ENCODE measurements around the gene TUT1. TPM values are rescaled to one million over a fixed set of nuclear protein-coding genes. Genes with fewer than 3 reads are reported as not detected.

The TUT1 gene
- total RNA-seq, 1 experiment from 2014 or later, result 20.7 TPM

- Mint-ChIP-seq H3K36me3 (ENCODE audit: insufficient read depth in 1 of 3, low read depth in 3 of 3) (peaks cover 0 to 18% (median 7%) of the 10 kb centered on the region in 3 experiments; a peak in 5 of 7 replicates), H3K27ac (peak overlapping the region; percentile 4 to 27 (median 10); a peak in 3 of 7 replicates), H3K27me3 (ENCODE audit: low read depth) (peaks cover 4% of the 10 kb centered on the region), H3K4me1 (peaks cover 24 to 42% of the 10 kb centered on the region in 2 experiments), H3K4me3 (peak overlapping the region; percentile 85 to 86), H3K9me3 (no peaks in the 10 kb centered on the region)
- no peaks in the 10 kb centered on the region for H3K79me1 ChIP-seq (ENCODE audit: insufficient read depth, low read depth, low read length, poor library complexity, severe bottlenecking)
- H3K27ac ChIP-seq (ENCODE audit: insufficient read length, low read depth, low read length), result no peak overlapping the region
- H3K56ac ChIP-seq (ENCODE audit: insufficient read length, low read depth, low read length), result no peak overlapping the region
- TF ChIP-seq CTCF (conservative IDR thresholded peaks at IDR 0.05), result no peak
- H3K4ac ChIP-seq (ENCODE audit: low read depth, low read length), result no peak overlapping the region
- no peak overlapping the region for H2BK20ac ChIP-seq (ENCODE audit: low read depth, low read length, poor library complexity, severe bottlenecking)
- no peak overlapping the region for H2AFZ ChIP-seq (ENCODE audit: low read length)
- H2BK15ac ChIP-seq (ENCODE audit: low read depth, low read length), result no peak overlapping the region
- no peaks in the 10 kb centered on the region for H3K27me3 ChIP-seq (ENCODE audit: insufficient read depth, low read length)
- no peak overlapping the region for H3K23ac ChIP-seq (ENCODE audit: insufficient read length, low read depth, low read length)
- no peaks in the 10 kb centered on the region for H3K9me3 ChIP-seq (ENCODE audit: control insufficient read depth, low read depth, low read length)
- no peak overlapping the region for H3T11ph ChIP-seq (ENCODE audit: low read length)
- no peak overlapping the region for H3K18ac ChIP-seq (ENCODE audit: insufficient read length, low read depth, low read length)
- no peak overlapping the region for H2BK5ac ChIP-seq (ENCODE audit: insufficient read length, low read length)
- H4K20me1 ChIP-seq (ENCODE audit: control insufficient read depth, insufficient read depth, insufficient read length), result no peaks in the 10 kb centered on the region
- H4K8ac ChIP-seq (replicated peaks; ENCODE audit: insufficient read length, low read depth, low read length), result no peak overlapping the region
- H3K9ac ChIP-seq (ENCODE audit: extremely low read depth, insufficient read length, low read length), result no peak overlapping the region
- no CpG with 5 or more reads among the region's 34 CpGs for WGBS (ENCODE audit: extremely low coverage, insufficient read length, low lambda C conversion rate)
- H2AK5ac ChIP-seq (ENCODE audit: insufficient read length, low read length), result no peak overlapping the region
- no peak overlapping the region for H4K5ac ChIP-seq (ENCODE audit: insufficient read length, low read depth, low read length)
- H3K4me1 ChIP-seq (ENCODE audit: insufficient read depth, low read length), result no peaks in the 10 kb centered on the region
- peak overlapping the region; percentile 23; the same call in 1 of the 2 replicates for H3K14ac ChIP-seq (ENCODE audit: insufficient read depth, low read length)
- peaks cover 13% of the 10 kb centered on the region for H3K23me2 ChIP-seq (ENCODE audit: insufficient read length, low read depth, low read length, poor library complexity, severe bottlenecking)
- peak; percentile 60 for DNase-seq
- H3K4me2 ChIP-seq (ENCODE audit: insufficient read depth, insufficient read length, low read length), result peak overlapping the region; percentile 90
- no peak overlapping the region for H2BK120ac ChIP-seq (ENCODE audit: low read depth, low read length, poor library complexity, severe bottlenecking)
- no peak overlapping the region for H2BK12ac ChIP-seq (ENCODE audit: insufficient read length, low read depth, low read length)
- no peak overlapping the region for H4K91ac ChIP-seq (ENCODE audit: insufficient read length, low read depth, low read length)
- no peaks in the 10 kb centered on the region for H3K79me2 ChIP-seq (ENCODE audit: insufficient read depth, low read length)
Measured at GRCh38 chr11:62611705-62612365, 20.5 kb upstream of the TUT1 start.

All from H9 (cell line).